ENCODE results near the gene GALNT9. TPM values are rescaled to one million over a fixed set of nuclear protein-coding genes. Genes with fewer than 3 reads are reported as not detected.

The GALNT9 gene
- total RNA-seq, 4 donors from 2014 or later = not detected

DNA sequence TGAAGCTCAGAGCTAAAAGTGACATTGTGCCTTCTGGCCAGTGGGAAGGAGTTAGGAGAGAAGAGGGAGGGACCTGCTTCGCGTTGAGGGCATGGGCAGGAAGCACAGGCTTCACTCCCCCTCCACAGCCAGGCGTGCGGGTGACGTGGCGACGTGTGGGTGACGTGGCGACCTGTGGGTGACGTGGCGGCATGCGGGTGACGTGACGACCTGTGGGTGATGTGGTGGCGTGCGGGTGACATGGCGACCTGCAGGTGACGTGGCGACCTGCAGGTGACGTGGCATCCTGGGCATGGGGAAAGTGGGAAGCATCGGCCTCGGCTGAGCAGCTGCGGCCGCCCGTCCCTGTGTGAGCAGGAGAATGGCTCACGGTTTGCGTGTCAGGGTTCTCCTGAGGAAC lies 8.2 kb upstream of the GALNT9 start:
- Histone ChIP-seq H3K9me3 (peaks cover 0 to 7% (median 0%) of the 10 kb centered on the region in 3 donors), H3K27me3 (peaks cover 0 to 97% (median 0%) of the 10 kb centered on the region in 4 donors), H3K4me3 (no peak overlapping the region), H3K27ac (no peak overlapping the region), H3K4me1 (no peaks in the 10 kb centered on the region), H3K36me3 (no peaks in the 10 kb centered on the region)
- intact Hi-C loops (cut with DNase I) = no loop called here
- TF ChIP-seq POLR2A (IDR thresholded peaks at IDR 0.05) = no peak
- TF ChIP-seq, protein P1, sequence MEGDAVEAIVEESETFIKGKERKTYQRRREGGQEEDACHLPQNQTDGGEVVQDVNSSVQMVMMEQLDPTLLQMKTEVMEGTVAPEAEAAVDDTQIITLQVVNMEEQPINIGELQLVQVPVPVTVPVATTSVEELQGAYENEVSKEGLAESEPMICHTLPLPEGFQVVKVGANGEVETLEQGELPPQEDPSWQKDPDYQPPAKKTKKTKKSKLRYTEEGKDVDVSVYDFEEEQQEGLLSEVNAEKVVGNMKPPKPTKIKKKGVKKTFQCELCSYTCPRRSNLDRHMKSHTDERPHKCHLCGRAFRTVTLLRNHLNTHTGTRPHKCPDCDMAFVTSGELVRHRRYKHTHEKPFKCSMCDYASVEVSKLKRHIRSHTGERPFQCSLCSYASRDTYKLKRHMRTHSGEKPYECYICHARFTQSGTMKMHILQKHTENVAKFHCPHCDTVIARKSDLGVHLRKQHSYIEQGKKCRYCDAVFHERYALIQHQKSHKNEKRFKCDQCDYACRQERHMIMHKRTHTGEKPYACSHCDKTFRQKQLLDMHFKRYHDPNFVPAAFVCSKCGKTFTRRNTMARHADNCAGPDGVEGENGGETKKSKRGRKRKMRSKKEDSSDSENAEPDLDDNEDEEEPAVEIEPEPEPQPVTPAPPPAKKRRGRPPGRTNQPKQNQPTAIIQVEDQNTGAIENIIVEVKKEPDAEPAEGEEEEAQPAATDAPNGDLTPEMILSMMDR (IDR thresholded peaks at IDR 0.05) = no peak
- no peak for DNase-seq
- WGBS, 2 donors = 86 to 88% methylated on average over 12 to 21 of the region's 27 CpGs

- TF ChIP-seq, protein P1 (IDR thresholded peaks at IDR 0.05) = no peak
- TF ChIP-seq POLR2A (IDR thresholded peaks at IDR 0.05) = no peak
- peaks cover 0 to 7% (median 0%) of the 10 kb centered on the region in 3 donors for H3K9me3 ChIP-seq
- peaks cover 0 to 98% (median 0%) of the 10 kb centered on the region in 4 donors for H3K27me3 ChIP-seq
- no peaks in the 10 kb centered on the region for H3K4me1 ChIP-seq
- intact Hi-C loops (cut with DNase I) = no loop called here
- WGBS, 2 donors = 87 to 88% methylated on average over 6 to 25 of the region's 41 CpGs
- H3K4me3 ChIP-seq = no peak overlapping the region
- no peaks in the 10 kb centered on the region for H3K36me3 ChIP-seq
- H3K27ac ChIP-seq = no peak overlapping the region
- DNase-seq = no peak
Measured at GRCh38 chr12:132336451-132337413, 7.3 kb upstream of the GALNT9 start.

DNA sequence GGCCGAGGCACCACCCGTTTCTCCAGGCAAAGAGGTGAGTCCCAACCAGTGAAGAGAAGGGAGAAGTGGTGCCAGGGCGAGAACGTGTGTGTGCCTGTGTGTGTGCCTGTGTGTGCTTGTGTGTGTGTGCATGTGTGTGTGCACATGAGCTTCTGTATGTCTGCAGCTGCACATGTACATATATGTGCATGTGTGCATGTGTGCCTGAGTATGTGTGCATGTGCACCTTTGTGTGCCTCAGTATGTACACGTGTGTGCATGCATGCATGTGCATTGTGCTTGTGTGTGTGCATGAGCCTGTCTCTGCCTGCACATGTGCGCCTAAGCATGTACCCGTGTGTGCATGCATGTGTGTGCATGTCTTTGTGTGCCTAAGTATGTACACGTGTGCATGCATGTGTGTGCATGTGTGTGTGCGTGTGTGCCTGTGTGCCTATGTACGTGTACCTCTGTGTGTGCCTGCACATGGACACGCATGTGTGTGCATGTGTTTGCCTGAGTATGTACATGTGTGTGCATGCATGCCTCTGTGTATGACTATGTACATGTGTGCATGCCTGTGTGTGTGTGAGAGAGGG lies 5.9 kb upstream of the GALNT9 start:
- intact Hi-C loops (cut with DNase I) = no loop called here
- no peak for DNase-seq
- H3K36me3 ChIP-seq = no peaks in the 10 kb centered on the region
- no peaks in the 10 kb centered on the region for H3K4me1 ChIP-seq
- H3K9me3 ChIP-seq = peaks cover 0 to 7% (median 0%) of the 10 kb centered on the region in 3 donors
- H3K27ac ChIP-seq = no peak overlapping the region
- H3K4me3 ChIP-seq = no peak overlapping the region
- WGBS, 2 donors = 79 to 80% methylated on average over 9 to 11 of the region's 11 CpGs
- no peak for TF ChIP-seq POLR2A (IDR thresholded peaks at IDR 0.05)
- TF ChIP-seq, protein P1 (IDR thresholded peaks at IDR 0.05) = no peak
- H3K27me3 ChIP-seq = peaks cover 0 to 98% (median 1%) of the 10 kb centered on the region in 4 donors

DNA sequence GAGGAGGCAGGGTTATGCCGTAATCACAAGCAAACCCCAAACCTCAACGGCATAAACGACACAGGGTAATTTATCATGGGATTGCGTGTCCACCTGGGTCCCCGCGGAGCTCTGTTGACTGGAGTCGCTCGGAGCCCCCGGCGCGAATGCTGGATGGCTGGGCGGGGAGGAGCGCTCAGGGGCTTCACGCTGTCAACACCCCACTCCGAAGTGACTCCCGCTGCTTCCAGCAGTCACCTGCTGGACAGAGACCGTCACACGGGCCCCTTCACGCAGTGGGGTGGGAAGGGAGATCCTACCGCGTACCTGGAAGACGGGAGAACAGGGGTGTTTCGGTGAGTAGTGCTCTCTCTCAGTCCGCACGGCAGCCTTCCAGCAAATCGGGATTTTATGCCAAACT lies 4.4 kb upstream of the GALNT9 start:
- no peaks in the 10 kb centered on the region for H3K36me3 ChIP-seq
- H3K27me3 ChIP-seq = peaks cover 0 to 98% (median 6%) of the 10 kb centered on the region in 4 donors
- no peak overlapping the region for H3K4me3 ChIP-seq
- no peak for DNase-seq
- peaks cover 0 to 13% (median 9%) of the 10 kb centered on the region in 3 donors for H3K4me1 ChIP-seq
- intact Hi-C loops (cut with DNase I) = no loop called here
- H3K27ac ChIP-seq = no peak overlapping the region
- WGBS, 2 donors = 75% methylated on average over 22 of the region's 26 CpGs; no CpG with 5 or more reads in 1 of the 2 donors
- H3K9me3 ChIP-seq = peaks cover 0 to 7% (median 0%) of the 10 kb centered on the region in 3 donors
- no peak for TF ChIP-seq POLR2A (IDR thresholded peaks at IDR 0.05)
- TF ChIP-seq, protein P1 (IDR thresholded peaks at IDR 0.05) = no peak

DNA sequence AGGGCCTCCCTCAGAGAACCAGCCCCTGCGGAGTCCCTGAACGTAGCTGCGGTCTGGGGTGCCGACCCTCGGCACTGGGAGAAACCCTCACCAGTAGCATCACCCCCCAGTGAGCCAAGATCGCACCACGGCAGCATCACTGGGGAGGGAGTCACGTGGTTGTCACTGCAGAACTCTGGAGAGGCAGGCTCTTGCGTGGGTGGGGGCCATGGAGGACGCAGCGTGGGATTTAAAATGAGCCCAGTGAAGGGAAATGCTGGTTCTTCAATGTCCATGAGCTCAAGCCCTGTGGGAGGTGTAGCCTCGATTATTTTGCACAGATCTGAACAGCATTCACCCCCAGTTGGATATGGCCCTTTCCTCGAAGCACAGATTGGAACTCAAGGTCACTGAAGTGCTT lies 3.9 kb upstream of the GALNT9 start:
- Histone ChIP-seq H3K9me3 (peaks cover 0 to 7% (median 0%) of the 10 kb centered on the region in 3 donors), H3K4me3 (no peak overlapping the region), H3K27ac (no peak overlapping the region), H3K36me3 (no peaks in the 10 kb centered on the region), H3K27me3 (peaks cover 0 to 98% (median 9%) of the 10 kb centered on the region in 4 donors), H3K4me1 (peaks cover 0 to 18% (median 9%) of the 10 kb centered on the region in 3 donors)
- intact Hi-C loops (cut with DNase I) = no loop called here
- DNase-seq = no peak
- 71 to 85% methylated on average over 4 to 9 of the region's 13 CpGs for WGBS, 2 donors
- no peak for TF ChIP-seq POLR2A (IDR thresholded peaks at IDR 0.05)
- TF ChIP-seq, protein P1 (IDR thresholded peaks at IDR 0.05) = no peak
